A673 (cell line): Measurements from ENCODE around the gene CUL9.

Source experiments
- CTCF ChIP-seq: fragments of 300-800, 200-600 bp; sonication (generic); conservative IDR thresholded peaks from 2 replicates; pipeline ENCODE4 v1.5.1; 2017; ENCODE audit warnings: low read depth, mild to moderate bottlenecking, antibody characterized with exemption, low read length, moderate library complexity, mixed read lengths
- EZH2 ChIP-seq: fragments of 200-600 bp; sonication (generic); IDR thresholded peaks from 2 replicates; pipeline ENCODE4 v1.6.1; 2017; ENCODE audit warnings: borderline replicate concordance, low read depth, mild to moderate bottlenecking, mixed read lengths, antibody characterized with exemption, low read length; ENCODE audit not compliant: poor library complexity, severe bottlenecking

DNA sequence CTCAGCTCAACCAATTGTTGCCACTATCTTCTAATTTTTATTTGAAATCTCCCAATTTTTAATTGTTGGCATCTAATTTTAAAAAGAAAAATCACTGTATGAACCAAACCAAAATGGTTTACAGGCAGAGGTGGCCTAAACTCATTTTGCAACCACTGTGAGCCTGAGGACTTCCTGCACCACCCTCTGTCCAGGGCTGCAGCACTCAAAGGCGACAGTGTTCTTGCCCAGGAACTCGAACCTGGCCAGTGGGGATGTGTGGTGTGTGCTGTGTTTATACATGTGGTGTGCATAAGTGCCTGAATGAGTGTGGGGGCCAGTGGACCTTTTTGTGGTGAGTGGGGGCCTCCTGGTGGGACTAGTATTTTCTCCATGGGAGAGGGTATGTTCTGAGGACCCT is 91.7 kb downstream of the CUL9 start:
- TF ChIP-seq CTCF (no peak), EZH2 (no peak)
